ENCODE data around the gene CSNK2A3. TPM values are rescaled to one million over a fixed set of nuclear protein-coding genes. Genes with fewer than 3 reads are reported as not detected.

The CSNK2A3 gene
- total and polyA plus RNA-seq, 10 of the 15 experiments (the other 5 are each of a cell fraction or from before 2014, with no cell fraction given), result 0.68 to 6.2 (median 1.4) TPM

DNA sequence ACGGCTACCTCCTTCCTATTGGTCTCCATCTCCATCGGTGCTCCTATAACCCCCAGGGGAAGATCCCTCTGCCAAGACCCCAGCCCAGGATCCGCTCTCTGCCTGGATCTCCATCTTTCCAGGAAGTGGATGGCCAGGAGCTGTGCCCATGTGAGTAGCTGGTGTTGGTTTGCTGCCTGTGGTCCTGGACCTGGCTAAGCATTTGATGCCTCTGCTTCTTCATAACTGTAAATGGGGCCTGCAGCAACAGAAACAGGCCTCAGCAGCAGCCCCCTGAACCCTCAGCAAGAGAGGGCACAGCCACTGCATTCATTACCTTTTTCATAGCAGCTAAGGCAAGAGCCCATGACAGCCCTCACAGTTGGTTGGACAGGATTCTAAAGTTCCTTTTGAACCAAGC is 26.6 kb upstream of the CSNK2A3 start (continued):
- TF ChIP-seq, protein P1, sequence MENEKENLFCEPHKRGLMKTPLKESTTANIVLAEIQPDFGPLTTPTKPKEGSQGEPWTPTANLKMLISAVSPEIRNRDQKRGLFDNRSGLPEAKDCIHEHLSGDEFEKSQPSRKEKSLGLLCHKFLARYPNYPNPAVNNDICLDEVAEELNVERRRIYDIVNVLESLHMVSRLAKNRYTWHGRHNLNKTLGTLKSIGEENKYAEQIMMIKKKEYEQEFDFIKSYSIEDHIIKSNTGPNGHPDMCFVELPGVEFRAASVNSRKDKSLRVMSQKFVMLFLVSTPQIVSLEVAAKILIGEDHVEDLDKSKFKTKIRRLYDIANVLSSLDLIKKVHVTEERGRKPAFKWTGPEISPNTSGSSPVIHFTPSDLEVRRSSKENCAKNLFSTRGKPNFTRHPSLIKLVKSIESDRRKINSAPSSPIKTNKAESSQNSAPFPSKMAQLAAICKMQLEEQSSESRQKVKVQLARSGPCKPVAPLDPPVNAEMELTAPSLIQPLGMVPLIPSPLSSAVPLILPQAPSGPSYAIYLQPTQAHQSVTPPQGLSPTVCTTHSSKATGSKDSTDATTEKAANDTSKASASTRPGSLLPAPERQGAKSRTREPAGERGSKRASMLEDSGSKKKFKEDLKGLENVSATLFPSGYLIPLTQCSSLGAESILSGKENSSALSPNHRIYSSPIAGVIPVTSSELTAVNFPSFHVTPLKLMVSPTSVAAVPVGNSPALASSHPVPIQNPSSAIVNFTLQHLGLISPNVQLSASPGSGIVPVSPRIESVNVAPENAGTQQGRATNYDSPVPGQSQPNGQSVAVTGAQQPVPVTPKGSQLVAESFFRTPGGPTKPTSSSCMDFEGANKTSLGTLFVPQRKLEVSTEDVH (IDR thresholded peaks at IDR 0.05; ENCODE audit: low read depth, partially characterized antibody), result no peak
- TF ChIP-seq, protein P2, sequence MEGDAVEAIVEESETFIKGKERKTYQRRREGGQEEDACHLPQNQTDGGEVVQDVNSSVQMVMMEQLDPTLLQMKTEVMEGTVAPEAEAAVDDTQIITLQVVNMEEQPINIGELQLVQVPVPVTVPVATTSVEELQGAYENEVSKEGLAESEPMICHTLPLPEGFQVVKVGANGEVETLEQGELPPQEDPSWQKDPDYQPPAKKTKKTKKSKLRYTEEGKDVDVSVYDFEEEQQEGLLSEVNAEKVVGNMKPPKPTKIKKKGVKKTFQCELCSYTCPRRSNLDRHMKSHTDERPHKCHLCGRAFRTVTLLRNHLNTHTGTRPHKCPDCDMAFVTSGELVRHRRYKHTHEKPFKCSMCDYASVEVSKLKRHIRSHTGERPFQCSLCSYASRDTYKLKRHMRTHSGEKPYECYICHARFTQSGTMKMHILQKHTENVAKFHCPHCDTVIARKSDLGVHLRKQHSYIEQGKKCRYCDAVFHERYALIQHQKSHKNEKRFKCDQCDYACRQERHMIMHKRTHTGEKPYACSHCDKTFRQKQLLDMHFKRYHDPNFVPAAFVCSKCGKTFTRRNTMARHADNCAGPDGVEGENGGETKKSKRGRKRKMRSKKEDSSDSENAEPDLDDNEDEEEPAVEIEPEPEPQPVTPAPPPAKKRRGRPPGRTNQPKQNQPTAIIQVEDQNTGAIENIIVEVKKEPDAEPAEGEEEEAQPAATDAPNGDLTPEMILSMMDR (IDR thresholded peaks at IDR 0.05 in 2 of 3, conservative IDR thresholded peaks at IDR 0.05 in 1 of 3; ENCODE audit: control insufficient read depth in 2 of 3, extremely low read depth in 1 of 3, insufficient read depth in 1 of 3, low read depth in 3 of 3, low read length in 3 of 3), result no peak
- TF ChIP-seq, protein P3, sequence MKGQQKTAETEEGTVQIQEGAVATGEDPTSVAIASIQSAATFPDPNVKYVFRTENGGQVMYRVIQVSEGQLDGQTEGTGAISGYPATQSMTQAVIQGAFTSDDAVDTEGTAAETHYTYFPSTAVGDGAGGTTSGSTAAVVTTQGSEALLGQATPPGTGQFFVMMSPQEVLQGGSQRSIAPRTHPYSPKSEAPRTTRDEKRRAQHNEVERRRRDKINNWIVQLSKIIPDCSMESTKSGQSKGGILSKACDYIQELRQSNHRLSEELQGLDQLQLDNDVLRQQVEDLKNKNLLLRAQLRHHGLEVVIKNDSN (IDR thresholded peaks at IDR 0.05; ENCODE audit: borderline replicate concordance, extremely low read length, insufficient read depth, low read depth, low read length), result no peak
- TF ChIP-seq YBX1 (IDR thresholded peaks at IDR 0.05) (no peak), MXI1 (IDR thresholded peaks at IDR 0.05; ENCODE audit: low read depth, low read length) (no peak), DPF2 (IDR thresholded peaks at IDR 0.05) (no peak), YY1 (IDR thresholded peaks at IDR 0.05; ENCODE audit: low read depth, low read length) (no peak), FOXM1 (IDR thresholded peaks at IDR 0.05; ENCODE audit: low read depth, low read length) (no peak), NR2C1 (IDR thresholded peaks at IDR 0.05) (no peak), RAD21 (IDR thresholded peaks at IDR 0.05; ENCODE audit: insufficient read depth, low read depth, low read length) (no peak)
- TF ChIP-seq, protein P4, sequence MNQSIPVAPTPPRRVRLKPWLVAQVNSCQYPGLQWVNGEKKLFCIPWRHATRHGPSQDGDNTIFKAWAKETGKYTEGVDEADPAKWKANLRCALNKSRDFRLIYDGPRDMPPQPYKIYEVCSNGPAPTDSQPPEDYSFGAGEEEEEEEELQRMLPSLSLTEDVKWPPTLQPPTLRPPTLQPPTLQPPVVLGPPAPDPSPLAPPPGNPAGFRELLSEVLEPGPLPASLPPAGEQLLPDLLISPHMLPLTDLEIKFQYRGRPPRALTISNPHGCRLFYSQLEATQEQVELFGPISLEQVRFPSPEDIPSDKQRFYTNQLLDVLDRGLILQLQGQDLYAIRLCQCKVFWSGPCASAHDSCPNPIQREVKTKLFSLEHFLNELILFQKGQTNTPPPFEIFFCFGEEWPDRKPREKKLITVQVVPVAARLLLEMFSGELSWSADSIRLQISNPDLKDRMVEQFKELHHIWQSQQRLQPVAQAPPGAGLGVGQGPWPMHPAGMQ (IDR thresholded peaks at IDR 0.05; ENCODE audit: borderline replicate concordance), result no peak
- TF ChIP-seq, protein P5, sequence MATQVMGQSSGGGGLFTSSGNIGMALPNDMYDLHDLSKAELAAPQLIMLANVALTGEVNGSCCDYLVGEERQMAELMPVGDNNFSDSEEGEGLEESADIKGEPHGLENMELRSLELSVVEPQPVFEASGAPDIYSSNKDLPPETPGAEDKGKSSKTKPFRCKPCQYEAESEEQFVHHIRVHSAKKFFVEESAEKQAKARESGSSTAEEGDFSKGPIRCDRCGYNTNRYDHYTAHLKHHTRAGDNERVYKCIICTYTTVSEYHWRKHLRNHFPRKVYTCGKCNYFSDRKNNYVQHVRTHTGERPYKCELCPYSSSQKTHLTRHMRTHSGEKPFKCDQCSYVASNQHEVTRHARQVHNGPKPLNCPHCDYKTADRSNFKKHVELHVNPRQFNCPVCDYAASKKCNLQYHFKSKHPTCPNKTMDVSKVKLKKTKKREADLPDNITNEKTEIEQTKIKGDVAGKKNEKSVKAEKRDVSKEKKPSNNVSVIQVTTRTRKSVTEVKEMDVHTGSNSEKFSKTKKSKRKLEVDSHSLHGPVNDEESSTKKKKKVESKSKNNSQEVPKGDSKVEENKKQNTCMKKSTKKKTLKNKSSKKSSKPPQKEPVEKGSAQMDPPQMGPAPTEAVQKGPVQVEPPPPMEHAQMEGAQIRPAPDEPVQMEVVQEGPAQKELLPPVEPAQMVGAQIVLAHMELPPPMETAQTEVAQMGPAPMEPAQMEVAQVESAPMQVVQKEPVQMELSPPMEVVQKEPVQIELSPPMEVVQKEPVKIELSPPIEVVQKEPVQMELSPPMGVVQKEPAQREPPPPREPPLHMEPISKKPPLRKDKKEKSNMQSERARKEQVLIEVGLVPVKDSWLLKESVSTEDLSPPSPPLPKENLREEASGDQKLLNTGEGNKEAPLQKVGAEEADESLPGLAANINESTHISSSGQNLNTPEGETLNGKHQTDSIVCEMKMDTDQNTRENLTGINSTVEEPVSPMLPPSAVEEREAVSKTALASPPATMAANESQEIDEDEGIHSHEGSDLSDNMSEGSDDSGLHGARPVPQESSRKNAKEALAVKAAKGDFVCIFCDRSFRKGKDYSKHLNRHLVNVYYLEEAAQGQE (IDR thresholded peaks at IDR 0.05; ENCODE audit: low read depth, low read length), result no peak
- TF ChIP-seq, protein P6, sequence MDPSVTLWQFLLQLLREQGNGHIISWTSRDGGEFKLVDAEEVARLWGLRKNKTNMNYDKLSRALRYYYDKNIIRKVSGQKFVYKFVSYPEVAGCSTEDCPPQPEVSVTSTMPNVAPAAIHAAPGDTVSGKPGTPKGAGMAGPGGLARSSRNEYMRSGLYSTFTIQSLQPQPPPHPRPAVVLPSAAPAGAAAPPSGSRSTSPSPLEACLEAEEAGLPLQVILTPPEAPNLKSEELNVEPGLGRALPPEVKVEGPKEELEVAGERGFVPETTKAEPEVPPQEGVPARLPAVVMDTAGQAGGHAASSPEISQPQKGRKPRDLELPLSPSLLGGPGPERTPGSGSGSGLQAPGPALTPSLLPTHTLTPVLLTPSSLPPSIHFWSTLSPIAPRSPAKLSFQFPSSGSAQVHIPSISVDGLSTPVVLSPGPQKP (IDR thresholded peaks at IDR 0.05; ENCODE audit: low read depth, low read length), result no peak

Data from GM12878 (cell line).